Stomach (tissue), 4 donors: ENCODE results near the gene SAPCD1.

ENCODE experiments used
- POLR2A ChIP-seq, 4 donors: fragments of 450-650 bp; IDR thresholded peaks; one replicate each; pipeline ENCODE4 v1.6.1; 2016; ENCODE audit warnings: antibody characterized with exemption in 4 of 4, control low read depth in 2 of 4, mild to moderate bottlenecking in 1 of 4, moderate library complexity in 1 of 4
- POLR2AphosphoS5 ChIP-seq, 3 donors: sonication (generic); formaldehyde crosslinking; IDR thresholded peaks; one replicate each; pipeline ENCODE4 v1.6.1; 2016; ENCODE audit warnings: antibody characterized with exemption in 3 of 3
- TF ChIP-seq, protein P1 (sequence below), 7 experiments: fragments of 450-650 bp in 4 of 7; fragments of 200-600 bp in 3 of 7; sonication (generic) in 3 of 7; IDR thresholded peaks; one replicate each; pipeline ENCODE4 v1.5.1; 2016 to 2019; ENCODE audit warnings: antibody characterized with exemption in 7 of 7, control low read depth in 2 of 7, mild to moderate bottlenecking in 1 of 7

DNA sequence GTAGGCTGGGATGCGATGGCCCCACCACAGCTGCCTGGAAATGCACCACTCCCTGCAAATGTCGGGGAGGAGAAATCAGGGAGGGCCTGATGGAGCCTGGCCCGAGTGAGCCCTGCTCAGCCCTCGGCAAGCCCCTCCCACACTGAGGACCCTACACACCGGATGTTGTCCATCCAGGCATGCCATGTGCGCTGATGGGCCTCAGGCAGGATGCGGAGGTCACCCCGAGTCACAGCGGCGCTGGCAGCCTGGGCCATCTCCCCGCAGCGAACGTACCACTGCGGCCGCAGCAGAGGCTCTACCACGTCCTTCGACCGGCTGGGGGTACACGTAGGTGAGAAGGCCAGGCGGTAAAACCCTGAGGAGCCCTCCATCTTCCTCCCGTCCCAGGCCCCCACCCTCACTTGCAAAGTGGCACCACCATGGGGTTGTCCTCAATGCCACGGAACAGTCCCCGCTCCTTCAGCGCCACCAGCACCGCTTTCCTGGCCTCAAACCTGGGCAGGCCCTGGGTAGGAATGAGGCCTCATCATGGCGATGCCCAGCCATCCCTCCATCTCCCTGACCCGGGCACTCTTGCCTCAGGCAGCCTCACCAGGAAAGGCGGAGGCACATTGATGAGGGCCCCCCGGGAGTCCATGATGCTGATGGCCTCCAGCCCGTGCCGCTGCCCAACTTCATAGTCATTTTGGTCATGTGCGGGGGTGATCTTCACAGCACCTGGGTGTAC is 19.8 kb downstream of the SAPCD1 start:
- TF ChIP-seq, protein P1, sequence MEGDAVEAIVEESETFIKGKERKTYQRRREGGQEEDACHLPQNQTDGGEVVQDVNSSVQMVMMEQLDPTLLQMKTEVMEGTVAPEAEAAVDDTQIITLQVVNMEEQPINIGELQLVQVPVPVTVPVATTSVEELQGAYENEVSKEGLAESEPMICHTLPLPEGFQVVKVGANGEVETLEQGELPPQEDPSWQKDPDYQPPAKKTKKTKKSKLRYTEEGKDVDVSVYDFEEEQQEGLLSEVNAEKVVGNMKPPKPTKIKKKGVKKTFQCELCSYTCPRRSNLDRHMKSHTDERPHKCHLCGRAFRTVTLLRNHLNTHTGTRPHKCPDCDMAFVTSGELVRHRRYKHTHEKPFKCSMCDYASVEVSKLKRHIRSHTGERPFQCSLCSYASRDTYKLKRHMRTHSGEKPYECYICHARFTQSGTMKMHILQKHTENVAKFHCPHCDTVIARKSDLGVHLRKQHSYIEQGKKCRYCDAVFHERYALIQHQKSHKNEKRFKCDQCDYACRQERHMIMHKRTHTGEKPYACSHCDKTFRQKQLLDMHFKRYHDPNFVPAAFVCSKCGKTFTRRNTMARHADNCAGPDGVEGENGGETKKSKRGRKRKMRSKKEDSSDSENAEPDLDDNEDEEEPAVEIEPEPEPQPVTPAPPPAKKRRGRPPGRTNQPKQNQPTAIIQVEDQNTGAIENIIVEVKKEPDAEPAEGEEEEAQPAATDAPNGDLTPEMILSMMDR (IDR thresholded peaks at IDR 0.05), result no peak
- TF ChIP-seq POLR2A (IDR thresholded peaks at IDR 0.05) (no peak), POLR2AphosphoS5 (IDR thresholded peaks at IDR 0.05) (no peak)
